Psoas muscle (tissue), 8 donors: Measurements from ENCODE around the gene MINDY4. TPM values are rescaled to one million over a fixed set of nuclear protein-coding genes. Genes with fewer than 3 reads are reported as not detected.

Source experiments
- ATAC-seq, 4 donors: fragments of 200-7000 bp; cut with Tn5 transposase; one replicate each; pipeline ENCODE4 v1.9.1; 2020; ENCODE audit warnings: moderate library complexity in 3 of 4, mild to moderate bottlenecking in 2 of 4
- DNase-seq, 2 donors: peaks; one replicate each; pipeline ENCODE4 v3.0.0-alpha.2; 2020
- H3K27ac ChIP-seq: fragments of 200-600 bp; one replicate; pipeline ENCODE4 v1.8.0; 2022
- H3K27me3 ChIP-seq, 3 donors: fragments of 200-600 bp in 1 of 3; one replicate each; pipeline versions ENCODE4 v1.6.1 to v1.8.0; 2013 to 2022; ENCODE audit warnings: low read length in 2 of 3, mild to moderate bottlenecking in 2 of 3, moderate library complexity in 1 of 3; ENCODE audit not compliant: insufficient read depth in 3 of 3
- H3K36me3 ChIP-seq, 2 donors: fragments of 200-600 bp in 1 of 2; one replicate each; pipeline versions ENCODE4 v1.6.1 to v1.8.0; 2013 to 2022; ENCODE audit warnings: low read depth in 1 of 2, mild to moderate bottlenecking in 1 of 2, moderate library complexity in 1 of 2; ENCODE audit not compliant: insufficient read depth in 1 of 2
- H3K4me1 ChIP-seq: fragments of 200-600 bp; one replicate; pipeline ENCODE4 v1.8.0; 2022
- H3K4me3 ChIP-seq: fragments of 200-600 bp; one replicate; pipeline ENCODE4 v1.8.0; 2022; ENCODE audit warnings: mild to moderate bottlenecking
- H3K9me3 ChIP-seq: fragments of 200-600 bp; one replicate; pipeline ENCODE4 v1.8.0; 2022
- CTCF ChIP-seq: fragments of 200-600 bp; IDR thresholded peaks from one replicate; pipeline ENCODE4 v1.8.0; 2022; ENCODE audit warnings: antibody characterized with exemption
- WGBS, 3 donors: extraction: QIAGEN DNeasy Blood & Tissue Kit; methylation state at CpG; one replicate each; pipeline versions ENCODE4 v1.1.6 to v1.1.7; 2013; 5-methylcytosine and 5-hydroxymethylcytosine counted together
- intact Hi-C, 2 donors: fragments of 100-400 bp; cut with DNase I; formaldehyde crosslinking; loops; one replicate each; pipeline versions ENCODE4 v1.11.0 to v1.14.2; 2022
- polyA plus RNA-seq, 3 donors: library from polyadenylated mRNA; stranded (reverse); fragments of 200-250 nt; gene quantifications; one replicate each; pipeline ENCODE4 v1.2.3, GENCODE V29; 2013
- total RNA-seq, 4 donors: library from RNA; stranded (reverse); fragmentation: NEBNext Ultra II Directional in 2 of 4; extraction: Animal tissue kit (Norgen Biotek cat#: 25700) in 2 of 4; gene quantifications; one replicate each; pipeline versions ENCODE4 v1.2.1 to v1.2.4, GENCODE V29; 2021 to 2023
- donor health status: healthy with polysubstance abuse.
- donor health status: DM: no; HTN: no; CAD: no; lungs with moderate emphysema.
- donor health status: Bipolar disorder and iron deficiency.
- donor health status: healthy.
- donor health status: DM: yes; HTN: yes; CAD: no.
- donor health status: DM: no; HTN: no; CAD: no.
- donor health status: DM: no; HTN: no; CAD: no.
- donor health status: DM: yes; HTN: yes; CAD: no.

MINDY4 gene
- total and polyA plus RNA-seq, 7 donors, result 0.86 to 3.5 (median 1.5) TPM

- DNase-seq (no peak), ATAC-seq (no peak)
- Histone ChIP-seq H3K9me3 (no peaks in the 10 kb centered on the region), H3K4me3 (no peak overlapping the region), H3K36me3 (no peaks in the 10 kb centered on the region), H3K27me3 (no peaks in the 10 kb centered on the region), H3K4me1 (no peaks in the 10 kb centered on the region), H3K27ac (no peak overlapping the region)
- 76 to 87% (median 78%) methylated on average over 10 to 11 of the region's 11 CpGs for WGBS, 3 donors
- intact Hi-C loops, result loop anchor here in 1 of 2 donors (10.0 kb wide), 1 partner anchor 119 kb away; no protein-coding TSS in a partner anchor
- TF ChIP-seq CTCF, result no peak
These were observed 37.5 kb upstream of the MINDY4 start for GRCh38 chr7:30733691-30734090.

DNA sequence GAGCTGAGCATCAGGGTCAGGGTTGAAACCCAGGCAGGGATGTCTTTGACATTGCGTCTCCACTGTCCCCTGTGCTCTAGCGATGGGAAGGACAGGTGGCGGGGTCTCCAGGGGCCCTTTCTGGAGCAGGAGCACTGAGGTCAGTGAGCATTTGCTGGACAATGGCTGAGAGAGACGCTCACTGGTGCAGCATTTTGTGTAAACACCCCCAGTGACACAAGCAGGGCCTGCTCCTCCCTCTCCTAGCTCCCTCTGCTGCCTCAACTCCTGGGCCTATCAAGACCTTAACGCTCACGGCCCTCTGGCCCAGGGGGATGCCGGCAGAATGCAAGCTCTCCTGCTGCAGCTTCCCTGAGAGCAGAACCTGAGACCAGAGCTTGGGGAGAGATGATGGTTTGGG lies 36.7 kb upstream of the MINDY4 start:
- 82 to 87% (median 83%) methylated on average over 7 of the region's 7 CpGs for WGBS, 3 donors
- Histone ChIP-seq H3K36me3 (no peaks in the 10 kb centered on the region), H3K27ac (no peak overlapping the region), H3K4me1 (no peaks in the 10 kb centered on the region), H3K9me3 (no peaks in the 10 kb centered on the region), H3K27me3 (no peaks in the 10 kb centered on the region), H3K4me3 (no peak overlapping the region)
- DNase-seq (no peak), ATAC-seq (no peak)
- no peak for TF ChIP-seq CTCF
- intact Hi-C loops, result loop anchor here in 1 of 2 donors (10.0 kb wide), 1 partner anchor 120 kb away; no protein-coding TSS in a partner anchor

- 88 to 100% (median 94%) methylated on average over 3 of the region's 3 CpGs for WGBS, 3 donors
- intact Hi-C loops, result loop anchor here (5.0 to 10.0 kb wide), 2 partner anchors 121 to 188 kb away; no protein-coding TSS in a partner anchor
- no peaks in the 10 kb centered on the region for H3K27me3 ChIP-seq
- no peaks in the 10 kb centered on the region for H3K9me3 ChIP-seq
- ATAC-seq (no peak), DNase-seq (no peak)
- no peaks in the 10 kb centered on the region for H3K36me3 ChIP-seq
- H3K4me3 ChIP-seq, result no peak overlapping the region
- no peaks in the 10 kb centered on the region for H3K4me1 ChIP-seq
- TF ChIP-seq CTCF, result no peak
- no peak overlapping the region for H3K27ac ChIP-seq
These were observed 35.6 kb upstream of the MINDY4 start for GRCh38 chr7:30735631-30736030.

- intact Hi-C loops, result loop anchor here (5.0 to 10.0 kb wide), 2 partner anchors 121 to 189 kb away; no protein-coding TSS in a partner anchor
- no peak for DNase-seq
- Histone ChIP-seq H3K27me3 (no peaks in the 10 kb centered on the region), H3K4me3 (no peak overlapping the region), H3K27ac (no peak overlapping the region), H3K4me1 (no peaks in the 10 kb centered on the region), H3K36me3 (no peaks in the 10 kb centered on the region), H3K9me3 (no peaks in the 10 kb centered on the region)
- 87 to 90% (median 89%) methylated on average over 4 of the region's 4 CpGs for WGBS, 3 donors
- no peak for TF ChIP-seq CTCF
- no peak for ATAC-seq
These were observed 34.9 kb upstream of the MINDY4 start for GRCh38 chr7:30736291-30736690.
